Thyroid gland (tissue), 4 donors: ENCODE results near the gene PAX5. TPM values are rescaled to one million over a fixed set of nuclear protein-coding genes. Genes with fewer than 3 reads are reported as not detected.

ENCODE experiments used
- DNase-seq, 2 donors: peaks; one replicate each; pipeline ENCODE4 v3.0.0-alpha.2; 2019
- H3K27ac ChIP-seq, 3 donors: fragments of 200-600 bp; sonication (generic); 1 replicate in 2 of 3; 2 replicates in 1 of 3; pipeline ENCODE4 v1.5.1; 2016 to 2019; ENCODE audit warnings: mild to moderate bottlenecking in 1 of 3, moderate library complexity in 1 of 3
- H3K27me3 ChIP-seq: fragments of 200-600 bp; sonication (generic); one replicate; pipeline ENCODE4 v1.5.1; 2019
- H3K36me3 ChIP-seq, 2 donors: fragments of 200-600 bp; sonication (generic); one replicate each; pipeline ENCODE4 v1.5.1; 2016 to 2019
- H3K4me1 ChIP-seq, 2 donors: fragments of 200-600 bp; sonication (generic); one replicate each; pipeline ENCODE4 v1.5.1; 2017 to 2019
- H3K4me3 ChIP-seq, 3 donors: fragments of 200-600 bp; sonication (generic); replicated peaks in 1 of 3; 1 replicate in 2 of 3; 2 replicates in 1 of 3; pipeline ENCODE4 v1.5.1; 2016; ENCODE audit warnings: mild to moderate bottlenecking in 1 of 3
- H3K9me3 ChIP-seq: fragments of 200-600 bp; sonication (generic); one replicate; pipeline ENCODE4 v1.5.1; 2017
- POLR2A ChIP-seq, 2 donors: fragments of 450-650 bp; IDR thresholded peaks; one replicate each; pipeline ENCODE4 v1.6.1; 2017; ENCODE audit warnings: antibody characterized with exemption in 2 of 2, mild to moderate bottlenecking in 2 of 2, moderate library complexity in 1 of 2
- WGBS, 2 donors: methylation state at CpG; one replicate each; pipeline ENCODE4 v1.1.5; 2017; 5-methylcytosine and 5-hydroxymethylcytosine counted together
- intact Hi-C: fragments of 100-400 bp; cut with DNase I; formaldehyde crosslinking; loops from one replicate; pipeline ENCODE4 v1.15.1; 2023
- total RNA-seq, 4 donors: library from RNA; depleted of rRNA; stranded (reverse); fragments of >200 nt; gene quantifications; one replicate each; pipeline ENCODE4 v1.2.3, GENCODE V29; 2016
- TF ChIP-seq, protein P1 (sequence below), 6 experiments: fragments of 200-600 bp in 3 of 6; fragments of 450-650 bp in 3 of 6; sonication (generic) in 3 of 6; IDR thresholded peaks; one replicate each; pipeline ENCODE4 v1.5.1; 2016 to 2019; ENCODE audit warnings: antibody characterized with exemption in 6 of 6, mild to moderate bottlenecking in 2 of 6, inconsistent platforms in 1 of 6, moderate library complexity in 1 of 6

The PAX5 gene
- total RNA-seq, 4 donors from 2014 or later, result 0.68 TPM; not detected in 3

DNA sequence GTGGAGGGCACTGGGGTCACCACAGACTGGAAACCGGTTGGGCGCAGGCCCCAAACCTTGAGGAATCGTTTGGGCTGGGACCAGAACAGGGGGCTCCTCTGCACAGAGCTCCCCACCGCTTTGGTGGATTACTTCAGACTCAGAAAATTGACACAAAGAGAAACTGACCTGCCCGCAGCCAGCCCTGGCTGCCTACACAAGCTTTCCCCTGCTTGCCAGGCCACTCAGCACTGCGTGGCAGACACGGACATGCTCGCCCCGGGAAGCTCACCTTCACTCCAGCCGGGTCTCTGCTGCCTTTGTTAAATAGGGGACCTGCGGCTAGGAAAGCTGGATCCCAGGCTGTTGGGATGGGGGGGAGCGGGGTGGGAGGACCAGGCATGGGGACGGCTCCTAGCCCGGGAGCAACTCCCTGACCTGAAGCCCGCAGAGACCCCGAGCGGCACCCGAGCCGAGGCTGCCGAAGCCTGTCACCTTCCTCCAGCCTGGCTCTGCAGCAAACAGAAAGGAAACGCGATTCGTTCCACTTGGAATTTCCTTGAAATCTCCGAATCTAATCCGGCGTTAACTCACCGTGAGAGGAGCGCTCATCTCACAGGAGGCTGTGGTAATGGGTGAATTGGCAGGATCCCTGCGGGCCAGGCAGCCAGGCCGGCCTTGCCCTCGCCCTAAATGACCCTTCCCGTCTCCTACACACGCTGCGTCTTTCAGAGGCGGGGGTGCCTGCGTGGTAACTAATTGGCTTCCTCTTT, 8.8 kb downstream of the PAX5 start:
- Histone ChIP-seq H3K4me1 (peaks cover 22 to 40% of the 10 kb centered on the region in 2 donors), H3K27me3 (peaks cover 59% of the 10 kb centered on the region), H3K4me3 (peak overlapping the region in 1 of 3 donors; percentile 11), H3K9me3 (no peaks in the 10 kb centered on the region), H3K36me3 (no peaks in the 10 kb centered on the region), H3K27ac (no peak overlapping the region)
- no peak for DNase-seq
- 1 to 5% methylated on average over 15 to 36 of the region's 36 CpGs for WGBS, 2 donors
- TF ChIP-seq, protein P1, sequence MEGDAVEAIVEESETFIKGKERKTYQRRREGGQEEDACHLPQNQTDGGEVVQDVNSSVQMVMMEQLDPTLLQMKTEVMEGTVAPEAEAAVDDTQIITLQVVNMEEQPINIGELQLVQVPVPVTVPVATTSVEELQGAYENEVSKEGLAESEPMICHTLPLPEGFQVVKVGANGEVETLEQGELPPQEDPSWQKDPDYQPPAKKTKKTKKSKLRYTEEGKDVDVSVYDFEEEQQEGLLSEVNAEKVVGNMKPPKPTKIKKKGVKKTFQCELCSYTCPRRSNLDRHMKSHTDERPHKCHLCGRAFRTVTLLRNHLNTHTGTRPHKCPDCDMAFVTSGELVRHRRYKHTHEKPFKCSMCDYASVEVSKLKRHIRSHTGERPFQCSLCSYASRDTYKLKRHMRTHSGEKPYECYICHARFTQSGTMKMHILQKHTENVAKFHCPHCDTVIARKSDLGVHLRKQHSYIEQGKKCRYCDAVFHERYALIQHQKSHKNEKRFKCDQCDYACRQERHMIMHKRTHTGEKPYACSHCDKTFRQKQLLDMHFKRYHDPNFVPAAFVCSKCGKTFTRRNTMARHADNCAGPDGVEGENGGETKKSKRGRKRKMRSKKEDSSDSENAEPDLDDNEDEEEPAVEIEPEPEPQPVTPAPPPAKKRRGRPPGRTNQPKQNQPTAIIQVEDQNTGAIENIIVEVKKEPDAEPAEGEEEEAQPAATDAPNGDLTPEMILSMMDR (IDR thresholded peaks at IDR 0.05), result no peak
- no peak for TF ChIP-seq POLR2A (IDR thresholded peaks at IDR 0.05)
- intact Hi-C loops, result no loop called here

DNA sequence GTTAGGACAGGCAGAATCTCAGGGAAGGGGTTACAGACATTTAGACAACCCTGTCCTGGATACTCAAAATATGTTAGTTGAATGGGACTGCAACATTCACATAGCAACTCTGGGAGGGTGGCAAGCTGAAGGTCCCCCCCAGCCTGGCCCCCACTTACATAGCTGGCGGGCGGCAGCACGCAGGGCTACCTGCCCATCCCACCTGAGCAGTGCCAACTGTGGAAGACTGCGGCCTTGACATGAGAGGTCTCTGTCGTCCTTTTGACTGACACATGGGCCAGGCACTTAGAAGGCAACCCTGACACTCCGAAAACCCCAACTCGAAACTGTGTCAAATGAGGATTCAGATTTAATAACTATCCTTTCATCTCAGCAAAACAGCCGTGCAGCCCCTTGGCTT, 16.5 kb downstream of the PAX5 start:
- 80 to 89% methylated on average over 7 to 8 of the region's 8 CpGs for WGBS, 2 donors
- no peak overlapping the region for H3K27ac ChIP-seq
- intact Hi-C loops, result no loop called here
- no peak for TF ChIP-seq POLR2A (IDR thresholded peaks at IDR 0.05)
- TF ChIP-seq, protein P1 (IDR thresholded peaks at IDR 0.05), result no peak
- DNase-seq, result no peak
- H3K4me1 ChIP-seq, result no peaks in the 10 kb centered on the region
- peaks cover under 1% of the 10 kb centered on the region for H3K27me3 ChIP-seq
- H3K36me3 ChIP-seq, result no peaks in the 10 kb centered on the region
- no peaks in the 10 kb centered on the region for H3K9me3 ChIP-seq
- no peak overlapping the region for H3K4me3 ChIP-seq

DNA sequence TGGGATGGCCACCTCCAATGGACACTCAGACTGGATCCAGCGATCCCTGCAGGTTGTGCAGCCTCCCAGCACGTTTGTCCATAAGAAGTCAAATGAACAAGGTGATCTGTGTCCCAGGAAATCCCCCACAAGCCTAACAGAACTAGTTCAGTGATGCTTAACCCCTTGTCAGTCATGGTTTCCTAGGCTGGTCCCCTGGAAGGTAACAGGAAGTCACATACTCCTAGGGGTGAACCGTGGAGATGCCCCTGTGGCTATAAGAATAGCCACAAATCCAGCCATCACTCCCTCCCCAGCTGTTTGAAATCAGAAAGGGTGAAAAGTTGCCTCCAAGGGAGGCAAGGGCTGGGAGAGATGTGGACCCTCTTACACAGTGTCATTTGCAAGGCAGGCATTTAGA, 22.5 kb downstream of the PAX5 start:
- Histone ChIP-seq H3K27ac (no peak overlapping the region), H3K4me3 (no peak overlapping the region), H3K27me3 (no peaks in the 10 kb centered on the region), H3K4me1 (no peaks in the 10 kb centered on the region), H3K36me3 (no peaks in the 10 kb centered on the region), H3K9me3 (no peaks in the 10 kb centered on the region)
- WGBS, 2 donors, result 49 to 61% methylated on average over 3 of the region's 3 CpGs
- no peak for DNase-seq
- TF ChIP-seq POLR2A (IDR thresholded peaks at IDR 0.05), result no peak
- TF ChIP-seq, protein P1 (IDR thresholded peaks at IDR 0.05), result no peak
- intact Hi-C loops, result no loop called here

DNA sequence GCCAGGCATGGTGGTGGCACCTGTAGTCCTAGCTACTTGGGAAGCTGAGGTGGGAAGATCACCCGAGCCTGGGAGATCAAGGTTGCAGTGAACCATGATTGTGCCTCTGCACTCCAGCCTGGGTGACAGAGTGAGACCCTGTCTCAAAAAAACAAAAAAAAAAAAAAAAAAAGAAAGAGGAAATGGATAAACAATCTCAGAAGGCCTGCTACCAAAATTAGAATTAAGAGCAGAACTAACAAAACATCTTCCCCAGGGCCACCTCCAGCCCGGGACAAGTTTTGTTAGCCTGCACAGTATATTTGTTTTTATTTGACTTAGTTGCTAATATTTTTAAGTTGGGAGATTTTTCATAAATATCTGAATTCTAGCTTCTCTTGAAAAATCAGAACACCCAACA, 23.1 kb downstream of the PAX5 start:
- Histone ChIP-seq H3K4me3 (no peak overlapping the region), H3K27me3 (no peaks in the 10 kb centered on the region), H3K9me3 (no peaks in the 10 kb centered on the region), H3K36me3 (no peaks in the 10 kb centered on the region), H3K27ac (no peak overlapping the region), H3K4me1 (no peaks in the 10 kb centered on the region)
- DNase-seq, result no peak
- 56 to 66% methylated on average over 2 of the region's 2 CpGs for WGBS, 2 donors
- intact Hi-C loops, result no loop called here
- no peak for TF ChIP-seq POLR2A (IDR thresholded peaks at IDR 0.05)
- TF ChIP-seq, protein P1 (IDR thresholded peaks at IDR 0.05), result no peak

DNA sequence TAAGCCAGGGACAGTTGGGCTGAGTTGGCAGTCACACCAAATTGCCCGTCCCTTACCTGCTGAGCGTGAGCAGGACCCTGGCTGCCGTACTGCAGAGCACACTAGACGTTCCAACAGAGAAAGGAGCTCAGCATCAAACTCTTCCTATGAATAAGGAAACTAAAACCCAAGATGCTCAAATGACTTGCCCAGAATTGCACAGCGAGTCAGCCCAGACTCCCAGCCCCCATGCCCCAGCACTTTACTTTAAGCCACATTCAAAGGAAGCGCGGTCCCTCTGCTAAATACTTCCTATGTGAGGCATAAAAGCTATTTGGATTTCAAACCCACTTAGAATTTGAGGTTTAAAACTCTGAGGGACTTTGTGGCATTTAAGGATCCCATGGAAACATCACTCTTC, 23.9 kb downstream of the PAX5 start:
- intact Hi-C loops, result no loop called here
- Histone ChIP-seq H3K4me1 (no peaks in the 10 kb centered on the region), H3K27ac (no peak overlapping the region), H3K36me3 (no peaks in the 10 kb centered on the region), H3K27me3 (peaks cover 1% of the 10 kb centered on the region), H3K4me3 (no peak overlapping the region), H3K9me3 (no peaks in the 10 kb centered on the region)
- WGBS, 2 donors, result 64 to 77% methylated on average over 7 of the region's 7 CpGs
- DNase-seq, result no peak
- TF ChIP-seq, protein P1 (IDR thresholded peaks at IDR 0.05), result no peak
- TF ChIP-seq POLR2A (IDR thresholded peaks at IDR 0.05), result no peak
